Esophagus muscularis mucosa (tissue), 3 donors: ENCODE data around the gene COX7A1.

Experiments
- POLR2A ChIP-seq: fragments of 450-650 bp; IDR thresholded peaks from one replicate; pipeline ENCODE4 v1.6.1; 2017; ENCODE audit warnings: antibody characterized with exemption, moderate library complexity, mild to moderate bottlenecking, low read depth
- TF ChIP-seq, protein P1 (sequence below), 3 experiments: fragments of 200-600 bp in 2 of 3; fragments of 450-650 bp in 1 of 3; sonication (generic) in 2 of 3; IDR thresholded peaks; one replicate each; pipeline ENCODE4 v1.5.1; 2017 to 2019; ENCODE audit warnings: antibody characterized with exemption in 3 of 3, mild to moderate bottlenecking in 2 of 3, moderate library complexity in 1 of 3

DNA sequence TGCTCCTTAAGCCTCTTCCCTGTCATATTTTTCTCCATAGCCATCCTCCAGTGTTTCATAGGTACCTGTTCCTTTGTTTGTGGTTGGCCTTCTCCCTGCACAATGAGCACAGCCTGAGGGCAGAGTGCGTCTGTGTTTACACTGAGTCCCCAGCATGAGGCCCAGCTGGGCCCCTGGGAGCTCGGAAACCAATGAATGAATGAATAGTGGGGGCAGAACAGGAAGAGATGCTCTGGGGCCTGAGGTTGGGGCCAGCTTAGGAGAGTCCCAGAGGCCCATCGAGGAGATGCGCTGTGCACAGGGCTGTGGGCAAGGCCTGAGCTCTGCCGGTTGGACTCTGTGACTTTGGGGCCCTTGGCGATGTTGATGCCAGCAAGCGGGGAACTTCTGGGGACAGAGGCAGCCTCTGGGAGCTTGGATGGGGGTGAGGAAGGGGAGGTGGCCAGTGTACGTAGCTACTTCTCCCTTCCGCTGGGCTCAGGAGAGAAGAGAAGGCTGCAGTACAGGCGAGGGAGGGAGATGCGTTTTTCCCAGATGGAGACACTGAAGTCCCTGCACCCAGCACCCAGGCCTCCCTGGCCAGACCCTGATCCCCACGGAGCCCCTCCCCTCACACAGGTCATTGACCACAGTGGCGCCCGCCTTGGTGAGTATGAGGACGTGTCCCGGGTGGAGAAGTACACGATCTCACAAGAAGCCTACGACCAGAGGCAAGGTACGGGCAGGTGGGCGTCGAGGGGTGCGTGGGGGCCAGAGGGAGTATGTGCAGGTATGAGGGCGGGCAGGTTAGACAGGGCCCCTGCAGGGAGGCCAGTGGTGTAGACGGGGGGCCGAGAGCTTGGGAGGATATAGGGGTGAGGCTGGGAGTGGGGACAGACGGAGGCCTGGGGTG is 31.9 kb downstream of the COX7A1 start:
- no peak for TF ChIP-seq POLR2A
- TF ChIP-seq, protein P1, sequence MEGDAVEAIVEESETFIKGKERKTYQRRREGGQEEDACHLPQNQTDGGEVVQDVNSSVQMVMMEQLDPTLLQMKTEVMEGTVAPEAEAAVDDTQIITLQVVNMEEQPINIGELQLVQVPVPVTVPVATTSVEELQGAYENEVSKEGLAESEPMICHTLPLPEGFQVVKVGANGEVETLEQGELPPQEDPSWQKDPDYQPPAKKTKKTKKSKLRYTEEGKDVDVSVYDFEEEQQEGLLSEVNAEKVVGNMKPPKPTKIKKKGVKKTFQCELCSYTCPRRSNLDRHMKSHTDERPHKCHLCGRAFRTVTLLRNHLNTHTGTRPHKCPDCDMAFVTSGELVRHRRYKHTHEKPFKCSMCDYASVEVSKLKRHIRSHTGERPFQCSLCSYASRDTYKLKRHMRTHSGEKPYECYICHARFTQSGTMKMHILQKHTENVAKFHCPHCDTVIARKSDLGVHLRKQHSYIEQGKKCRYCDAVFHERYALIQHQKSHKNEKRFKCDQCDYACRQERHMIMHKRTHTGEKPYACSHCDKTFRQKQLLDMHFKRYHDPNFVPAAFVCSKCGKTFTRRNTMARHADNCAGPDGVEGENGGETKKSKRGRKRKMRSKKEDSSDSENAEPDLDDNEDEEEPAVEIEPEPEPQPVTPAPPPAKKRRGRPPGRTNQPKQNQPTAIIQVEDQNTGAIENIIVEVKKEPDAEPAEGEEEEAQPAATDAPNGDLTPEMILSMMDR (IDR thresholded peaks at IDR 0.05), result no peak
